UCSD-AML1 (cell line): Measurements from ENCODE around the gene CRYBG2.

ENCODE experiments used
- DNase-seq: peaks from one replicate; lab custom pipeline; 2025; ENCODE audit not compliant: unreplicated experiment; lab: John Stamatoyannopoulos, UW

Gene CRYBG2

DNA sequence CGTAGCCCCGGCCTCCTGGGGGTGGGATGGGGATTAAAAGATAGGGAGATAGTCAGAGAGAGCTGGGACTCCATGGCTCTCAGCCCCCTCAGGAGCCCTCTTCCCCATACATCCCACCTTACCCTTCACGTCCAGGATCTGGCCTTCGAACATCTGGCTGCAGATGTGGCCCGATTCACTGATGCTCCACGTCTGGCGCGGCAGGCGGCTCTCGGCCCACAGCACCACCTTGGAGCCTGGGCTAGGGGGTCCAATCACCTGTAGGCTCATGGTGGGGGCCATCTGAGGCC lies 31.9 kb downstream of the CRYBG2 start:
- no peak for DNase-seq

DNA sequence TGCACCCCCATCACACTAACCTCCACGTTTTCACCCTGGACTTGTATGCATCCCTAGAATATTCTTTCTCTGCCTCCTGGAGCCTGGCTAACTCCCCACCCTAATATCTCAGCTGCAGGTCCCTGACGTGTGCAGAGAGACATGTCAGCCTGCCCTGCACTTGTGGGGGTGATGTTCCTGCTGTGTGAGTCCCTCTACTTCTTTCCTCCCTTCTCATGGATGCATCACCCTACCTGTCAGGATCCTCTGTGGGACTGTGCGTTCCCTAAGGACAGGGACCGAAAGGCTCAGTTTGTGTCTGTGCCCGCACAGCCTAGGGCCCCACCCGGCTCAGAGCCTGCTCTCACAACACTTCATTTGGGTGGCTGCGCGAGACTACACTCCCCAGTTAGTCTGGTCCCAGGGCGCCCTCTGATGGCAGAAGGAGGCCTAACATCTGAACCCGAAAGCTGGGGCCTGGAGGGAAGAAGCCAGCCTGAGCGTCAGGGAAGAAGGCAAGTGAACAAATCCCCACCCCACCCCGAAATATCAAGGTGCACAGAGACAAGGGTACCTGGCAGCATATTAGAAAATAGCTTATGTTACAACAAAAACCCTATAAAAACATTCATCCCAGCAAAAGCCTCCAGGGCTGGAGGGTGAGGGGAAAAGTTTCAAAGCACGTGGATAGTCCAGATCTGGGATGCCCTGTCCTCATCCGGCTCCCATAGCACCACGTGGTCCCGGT lies 32.5 kb downstream of the CRYBG2 start:
- DNase-seq, result peak; percentile 88

DNA sequence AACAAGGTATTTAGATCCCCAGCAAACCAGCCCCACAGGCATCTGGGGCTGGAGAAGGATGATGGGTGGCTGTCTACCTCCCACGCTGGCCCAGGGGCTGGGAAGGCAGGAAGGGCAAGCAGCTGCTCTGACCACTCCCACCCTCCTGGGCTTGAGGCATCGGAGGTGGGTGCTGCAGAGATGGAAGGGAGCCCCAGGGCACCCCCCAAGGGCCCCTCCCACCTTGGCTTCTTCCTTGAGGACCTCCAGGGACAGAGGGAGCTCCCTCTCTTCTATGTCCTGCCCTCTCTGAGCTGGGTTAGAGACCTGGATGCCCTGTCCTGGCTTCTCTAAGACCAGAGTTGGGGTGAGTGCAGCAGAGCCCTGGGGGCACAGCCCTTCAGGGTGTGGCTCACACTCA lies 33.0 kb downstream of the CRYBG2 start:
- DNase-seq, result no peak

DNA sequence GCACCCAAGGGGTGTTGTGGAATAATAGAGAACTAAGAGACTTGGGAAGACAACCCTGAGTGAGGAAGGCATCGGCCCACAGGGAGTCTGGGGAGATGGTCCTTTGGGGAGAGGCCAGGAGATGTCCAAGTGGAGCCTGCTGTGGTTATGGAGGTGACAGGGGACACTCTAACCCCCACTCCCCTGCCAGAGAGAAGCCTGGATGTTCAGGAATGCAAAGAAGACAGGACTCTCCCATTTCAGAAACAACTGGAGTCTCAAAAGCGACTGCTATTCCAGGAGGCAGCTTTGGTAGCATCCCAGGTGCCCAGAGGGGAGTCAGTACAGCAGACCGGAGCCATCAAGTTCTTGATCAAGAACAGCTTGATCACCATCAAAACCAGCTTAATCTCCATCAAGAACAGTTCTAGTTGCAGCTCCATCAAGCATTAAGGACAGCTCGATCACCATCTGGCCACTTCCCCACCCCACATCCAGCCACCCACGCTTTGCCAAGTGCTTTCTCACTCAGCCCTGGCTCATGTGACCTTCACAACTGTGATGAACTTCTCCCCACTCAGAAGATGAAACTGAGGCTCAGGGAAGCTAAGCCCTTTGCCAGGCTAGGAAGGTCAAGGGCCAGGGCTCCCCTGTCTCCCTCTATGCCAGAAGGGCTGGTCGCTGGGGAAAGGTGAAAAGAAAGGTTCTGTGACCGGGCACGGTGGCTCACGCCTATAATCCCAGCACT lies 35.4 kb downstream of the CRYBG2 start:
- DNase-seq, result peak; percentile 51

DNA sequence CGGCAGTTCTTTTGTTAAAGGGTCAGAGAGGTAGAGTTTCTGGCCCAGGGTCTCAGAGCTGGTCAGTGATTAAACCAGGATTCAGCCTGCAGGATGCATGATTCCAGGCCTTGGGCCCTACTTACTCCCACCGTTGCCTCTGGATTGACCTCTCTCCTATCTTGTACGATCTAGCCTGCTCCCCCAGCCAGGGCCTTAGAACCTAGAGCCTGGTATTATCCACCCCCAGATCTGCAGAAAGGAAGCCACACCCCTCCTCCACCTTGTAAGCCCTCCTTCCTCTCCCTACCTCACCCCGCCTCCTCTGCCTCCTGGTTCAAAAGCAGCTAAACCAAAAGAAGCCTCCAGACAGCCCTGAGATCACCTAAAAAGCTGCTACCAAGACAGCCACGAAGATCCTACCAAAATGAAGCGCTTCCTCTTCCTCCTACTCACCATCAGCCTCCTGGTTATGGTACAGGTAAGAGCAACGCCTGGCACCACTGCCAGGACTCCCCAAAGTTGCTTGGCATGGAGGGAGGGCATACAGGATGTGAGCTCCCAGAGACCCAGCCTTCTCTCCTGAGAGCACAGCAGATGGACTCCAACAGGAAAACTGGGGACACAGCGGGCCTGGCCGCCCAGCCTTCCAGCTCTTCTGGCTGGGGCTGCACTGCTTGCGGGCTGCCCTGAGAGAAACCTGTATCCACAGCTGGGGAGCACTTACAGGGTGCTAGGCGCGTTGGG lies 36.2 kb downstream of the CRYBG2 start, which contains the start of gene CD52:
TSS of gene CD52 (plus strand) at position 347 of the 726 bp plus-strand sequence. CDS start at position 407, 60 bp downstream.
- DNase-seq, result peak; percentile 64

DNA sequence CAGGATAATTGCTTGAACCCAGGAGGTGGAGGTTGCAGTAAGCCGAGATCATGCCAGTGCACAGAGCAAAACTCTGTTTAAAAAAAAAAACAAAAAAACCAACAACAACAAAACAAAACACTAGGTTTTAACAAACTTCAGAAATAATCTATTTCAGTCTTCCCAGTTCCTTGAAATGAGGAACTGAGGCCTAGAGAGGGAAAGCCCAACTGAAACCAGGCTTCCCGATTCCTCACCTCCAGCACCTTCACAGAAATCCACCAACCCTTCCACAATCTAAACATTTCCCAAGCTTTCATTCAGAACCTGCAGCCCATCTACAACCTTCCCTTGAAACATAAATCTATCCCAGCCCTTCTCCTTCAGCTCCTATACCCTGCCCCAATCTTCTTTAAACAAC lies 36.8 kb downstream of the CRYBG2 start:
- no peak for DNase-seq

DNA sequence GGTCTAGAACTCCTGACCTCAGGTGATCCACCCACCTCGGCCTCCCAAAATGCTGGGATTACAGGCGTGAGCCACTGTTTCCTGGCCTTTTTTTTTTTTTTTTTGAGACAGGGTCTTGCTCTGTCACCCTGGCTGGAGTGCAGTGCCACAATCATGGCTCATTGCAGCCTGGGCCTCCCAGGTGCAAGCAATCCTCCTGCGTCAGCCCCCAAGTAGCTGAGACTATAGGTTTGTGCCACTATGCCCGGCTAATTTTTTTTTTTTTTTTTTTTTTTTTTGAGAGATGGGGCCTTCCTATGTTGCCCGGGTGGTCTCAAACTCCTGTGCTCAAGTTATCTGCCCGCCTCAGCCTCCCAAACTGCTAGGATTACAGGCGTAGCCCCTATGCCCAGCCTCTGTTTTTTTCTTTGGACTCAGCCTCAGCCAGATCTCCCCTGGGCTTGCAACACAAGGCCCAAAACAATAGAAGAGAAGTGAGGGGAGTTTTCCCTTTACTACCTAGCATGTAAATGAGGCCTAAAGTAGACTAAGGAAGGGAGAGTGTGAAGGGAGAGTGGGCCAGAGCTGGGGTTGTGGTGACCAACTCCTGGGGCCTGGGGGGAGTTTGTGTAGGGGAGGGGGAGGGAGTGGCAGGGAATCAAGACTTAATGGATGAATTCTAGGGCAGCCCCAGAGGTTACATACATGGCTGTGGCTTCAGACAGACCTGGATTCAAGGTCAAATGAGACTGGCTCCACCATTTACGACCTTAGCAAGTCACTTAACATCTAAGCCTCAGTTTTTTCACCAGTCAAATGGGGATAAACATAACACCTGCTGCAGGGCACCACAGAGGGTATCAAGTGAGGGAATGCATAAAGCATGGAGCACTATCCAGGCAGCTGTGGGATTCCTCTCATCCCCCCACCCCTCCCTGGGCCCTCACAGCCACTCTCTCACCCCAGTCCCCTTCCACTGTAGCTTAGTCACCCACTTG lies 37.8 kb downstream of the CRYBG2 start:
- no peak for DNase-seq

DNA sequence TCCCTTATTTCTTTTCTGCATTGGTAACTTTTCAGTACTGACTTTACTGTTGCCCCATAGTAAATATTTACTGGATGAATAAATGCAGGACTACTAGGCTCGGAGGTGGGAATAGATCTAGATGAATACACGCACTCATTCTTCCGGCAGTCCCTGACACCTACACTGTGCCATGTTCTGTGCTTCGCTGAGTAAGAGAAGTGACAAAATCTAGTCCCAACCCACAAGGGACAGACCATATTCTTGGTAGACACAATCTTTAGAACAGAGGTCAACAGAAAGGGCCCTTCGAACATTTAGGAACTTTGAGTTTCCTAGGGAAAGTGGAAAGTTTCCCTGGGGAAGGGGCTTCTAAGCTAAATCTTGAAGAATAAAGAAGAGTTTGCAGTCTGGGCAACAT lies 39.4 kb downstream of the CRYBG2 start:
- no peak for DNase-seq

DNA sequence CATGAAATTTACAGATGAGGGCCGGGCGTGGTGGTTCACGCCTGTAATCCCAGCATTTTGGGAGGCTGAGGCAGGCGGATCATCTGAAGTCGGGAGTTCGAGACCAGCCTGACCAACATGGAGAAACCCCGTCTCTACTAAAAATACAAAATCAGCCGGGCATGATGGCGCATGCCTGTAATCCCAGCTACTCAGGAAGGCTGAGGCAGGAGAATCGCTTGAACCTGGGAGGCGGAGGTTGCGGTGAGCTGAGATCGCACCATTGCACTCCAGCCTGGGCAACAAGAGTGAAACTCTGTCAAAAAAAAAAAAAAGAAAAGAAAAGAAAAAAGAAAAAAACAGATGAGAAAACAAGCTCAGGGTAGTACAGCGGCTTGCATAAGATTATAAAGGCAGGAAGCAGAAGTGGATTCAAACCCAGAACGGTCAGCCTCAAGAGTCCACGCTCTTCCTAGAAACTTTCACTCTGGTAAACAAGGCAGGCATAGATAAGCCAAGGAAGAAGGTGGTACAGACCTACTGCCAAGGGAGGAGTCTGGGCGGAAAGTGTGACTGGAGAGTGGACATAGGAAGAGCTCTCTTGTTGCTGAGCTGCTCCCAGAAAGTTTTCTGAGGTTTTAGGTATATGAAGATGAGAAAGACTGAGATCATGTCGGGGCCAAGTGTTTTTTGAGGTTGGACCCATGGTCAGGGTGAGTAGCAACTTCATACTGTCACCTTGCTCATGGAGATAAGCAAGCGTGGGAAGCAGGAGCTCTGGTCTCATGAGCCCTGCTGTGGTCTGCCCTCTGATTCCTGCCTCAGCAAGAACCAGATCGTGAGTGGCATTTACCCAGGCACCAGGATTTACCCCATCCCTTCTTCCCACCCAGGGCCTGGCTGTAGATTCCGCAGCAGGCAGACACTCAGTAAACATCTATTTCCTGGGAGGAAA lies 45.7 kb downstream of the CRYBG2 start:
- DNase-seq, result peak; percentile 55

DNA sequence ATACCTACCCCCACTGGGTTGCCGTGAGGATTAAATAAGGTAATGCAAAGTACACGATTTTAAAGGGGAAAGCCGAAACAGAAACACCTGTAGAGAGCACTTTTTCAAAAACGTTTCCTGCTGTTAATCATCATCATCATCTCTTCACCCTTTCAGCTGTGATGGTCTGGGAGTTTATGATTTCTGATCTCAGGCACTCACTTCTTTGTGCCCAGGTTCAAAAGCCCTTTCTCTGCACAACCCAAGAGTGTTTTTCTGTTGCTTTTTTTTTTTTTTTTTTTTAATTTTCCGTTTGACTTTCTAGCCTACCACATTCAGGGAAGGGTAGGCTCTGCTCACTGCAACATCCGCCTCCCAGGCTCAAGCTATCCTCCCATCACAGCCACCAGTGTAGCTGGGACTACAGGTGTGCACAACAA lies 46.6 kb downstream of the CRYBG2 start:
- DNase-seq, result no peak

DNA sequence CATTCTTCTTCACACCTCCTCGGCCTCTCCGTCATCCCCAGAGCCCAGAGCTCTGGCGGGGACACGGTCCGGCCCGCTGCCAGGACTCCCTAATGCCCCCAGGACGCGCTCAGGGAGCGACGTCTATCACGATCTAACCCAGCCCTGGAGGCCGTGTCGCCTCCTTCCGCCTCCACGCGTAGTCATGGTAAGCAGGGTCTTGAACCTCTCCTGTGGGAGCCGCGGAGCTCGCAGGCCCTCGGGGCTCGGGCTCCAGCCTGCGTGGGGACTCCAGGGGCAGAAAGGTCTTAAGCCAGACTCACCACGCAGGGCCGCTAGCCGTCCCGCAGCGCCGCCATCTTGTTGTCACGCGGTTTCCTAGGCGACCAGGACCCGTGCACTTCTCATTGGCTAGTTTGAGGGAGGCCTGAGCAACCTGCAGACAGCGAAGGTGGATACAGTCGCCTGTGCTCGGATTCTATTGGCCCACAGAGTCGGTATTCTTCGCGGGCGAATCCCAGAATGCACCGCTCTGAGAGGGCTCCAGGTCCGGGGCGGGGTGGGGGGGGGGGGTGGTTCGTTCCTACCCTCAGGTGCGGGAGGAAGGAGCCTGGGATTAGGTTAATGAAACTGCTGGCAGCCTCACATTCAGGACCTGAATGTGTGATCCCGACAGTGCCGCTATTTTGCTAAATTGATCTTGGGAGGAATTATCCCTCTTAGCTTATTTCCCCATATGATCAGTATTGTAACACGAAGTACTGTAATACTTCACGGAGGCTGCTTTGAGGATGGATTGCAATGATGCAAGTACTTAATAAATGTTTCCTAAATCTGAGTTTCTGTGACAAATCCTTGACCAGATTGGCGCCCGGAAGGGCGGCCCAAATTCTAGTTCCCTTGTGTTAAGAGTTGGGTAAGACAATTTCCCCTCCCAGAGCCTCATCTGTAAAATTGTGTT lies 47.4 kb downstream of the CRYBG2 start, which contains the start of gene UBXN11:
TSS of gene UBXN11 (minus strand) at position 347 of the 940 bp plus-strand sequence. CDS start 3,753 bp downstream, outside the sequence.
- DNase-seq, result peak; percentile 88

DNA sequence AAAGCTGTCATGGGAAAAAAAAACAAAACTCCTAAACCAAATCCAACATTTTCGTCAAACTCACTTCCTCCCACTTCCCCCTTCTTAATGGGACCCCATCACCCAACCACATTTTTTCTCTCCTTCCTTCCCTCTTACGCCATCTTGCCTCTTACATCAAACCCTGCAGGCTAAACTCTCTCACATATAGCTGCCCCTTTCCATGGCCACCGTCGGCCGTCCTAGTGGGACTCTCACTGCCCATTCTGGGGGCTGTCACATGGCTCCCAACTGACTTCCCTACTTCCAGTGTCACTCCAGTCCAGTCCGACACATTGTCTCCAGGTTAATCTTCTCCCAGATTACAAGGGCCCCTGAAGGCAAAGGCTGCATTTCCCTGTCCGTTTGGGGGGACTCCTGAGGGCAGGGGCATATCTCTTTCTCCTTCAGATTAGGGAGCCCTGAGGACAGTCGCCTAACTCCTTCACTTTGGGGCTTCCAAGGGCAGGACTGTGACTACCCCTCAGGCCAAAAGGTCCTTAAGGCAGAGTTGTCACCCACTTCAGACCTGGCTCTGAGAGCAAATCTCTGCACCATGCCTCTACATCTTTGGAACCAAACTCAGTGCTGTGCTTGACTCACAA lies 48.2 kb downstream of the CRYBG2 start:
- DNase-seq, result peak; percentile 46

DNA sequence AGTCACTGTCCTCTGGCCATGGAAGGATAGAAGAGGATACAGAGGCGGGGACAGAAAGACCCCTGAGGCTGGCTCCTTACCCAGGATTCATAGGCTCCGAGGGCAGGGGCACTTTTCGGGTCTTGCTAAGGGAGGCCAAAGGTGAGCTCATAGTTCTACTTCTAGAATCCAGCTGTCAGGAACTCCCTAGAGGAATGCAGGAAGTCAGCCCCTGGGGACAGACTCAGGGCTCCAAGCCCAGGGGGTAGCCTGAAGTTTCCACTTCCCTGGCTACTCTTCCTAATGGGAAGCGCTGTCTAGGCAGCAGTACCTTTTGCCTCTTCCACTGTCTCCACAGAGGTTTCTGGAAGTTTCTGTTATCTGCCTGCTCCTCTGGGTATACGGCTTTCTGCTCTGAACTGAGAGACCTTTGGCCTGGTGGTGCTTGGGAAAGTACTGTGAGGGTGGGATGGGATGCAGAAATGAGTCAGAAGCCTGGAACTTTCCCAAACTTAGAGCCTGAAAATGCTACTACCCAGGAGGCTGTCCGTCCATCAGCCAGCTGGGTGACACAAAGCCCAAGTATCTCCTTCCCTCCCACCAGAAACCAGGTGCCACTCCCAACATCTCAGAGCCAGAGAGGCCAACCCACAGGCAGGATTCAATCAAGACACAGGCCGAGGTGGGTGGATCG lies 51.1 kb downstream of the CRYBG2 start:
- DNase-seq, result no peak

DNA sequence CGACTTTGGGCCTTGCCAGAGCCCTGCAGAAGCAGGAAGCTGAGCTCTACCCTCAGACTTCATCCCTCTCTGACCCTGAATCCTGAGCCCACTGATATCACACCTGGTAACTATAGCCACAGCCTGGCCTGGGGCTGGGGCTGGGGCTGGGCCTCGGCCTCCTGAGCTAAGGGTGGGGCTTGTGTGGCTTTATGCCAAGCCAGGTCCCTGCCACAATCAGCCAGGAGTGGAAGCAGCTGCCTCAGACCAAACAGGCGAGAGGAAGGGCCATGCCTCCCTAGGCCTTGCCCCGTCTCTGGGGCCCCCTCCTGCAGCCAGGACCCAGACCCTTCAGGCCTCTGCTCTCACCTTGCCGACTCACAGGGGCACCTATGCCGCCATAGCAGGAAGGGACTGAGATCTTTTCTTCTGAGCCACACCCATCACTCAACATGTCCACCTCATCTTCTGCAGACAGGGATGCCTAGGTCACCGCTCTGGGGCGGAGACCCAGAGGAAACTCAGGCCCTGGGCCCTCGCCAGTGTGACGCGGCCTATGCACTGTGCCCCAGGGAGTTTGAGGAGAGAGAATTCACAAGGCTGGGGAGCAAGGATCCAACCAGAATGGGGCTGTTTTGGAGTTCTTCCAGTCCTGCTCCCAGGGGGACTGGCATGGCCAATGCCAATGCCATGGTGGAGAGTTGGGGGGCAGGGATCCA lies 53.2 kb downstream of the CRYBG2 start:
- DNase-seq, result no peak

DNA sequence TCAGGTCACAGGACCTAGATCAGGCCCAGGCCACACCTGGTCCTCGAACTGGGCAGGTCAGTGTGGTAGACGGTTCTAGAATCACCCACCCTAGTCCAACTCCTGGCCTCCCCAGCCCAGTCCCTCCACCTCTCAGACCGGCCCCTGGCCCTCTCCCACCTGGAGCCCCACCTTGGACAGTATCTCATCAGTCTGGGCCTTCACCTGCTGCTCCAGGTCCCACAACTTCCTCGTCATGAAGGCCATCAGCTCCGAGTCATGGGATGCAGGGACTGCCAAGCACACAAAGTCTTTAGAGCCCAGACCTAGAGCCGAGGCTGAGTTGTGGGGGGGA lies 56.2 kb downstream of the CRYBG2 start:
- DNase-seq, result no peak

DNA sequence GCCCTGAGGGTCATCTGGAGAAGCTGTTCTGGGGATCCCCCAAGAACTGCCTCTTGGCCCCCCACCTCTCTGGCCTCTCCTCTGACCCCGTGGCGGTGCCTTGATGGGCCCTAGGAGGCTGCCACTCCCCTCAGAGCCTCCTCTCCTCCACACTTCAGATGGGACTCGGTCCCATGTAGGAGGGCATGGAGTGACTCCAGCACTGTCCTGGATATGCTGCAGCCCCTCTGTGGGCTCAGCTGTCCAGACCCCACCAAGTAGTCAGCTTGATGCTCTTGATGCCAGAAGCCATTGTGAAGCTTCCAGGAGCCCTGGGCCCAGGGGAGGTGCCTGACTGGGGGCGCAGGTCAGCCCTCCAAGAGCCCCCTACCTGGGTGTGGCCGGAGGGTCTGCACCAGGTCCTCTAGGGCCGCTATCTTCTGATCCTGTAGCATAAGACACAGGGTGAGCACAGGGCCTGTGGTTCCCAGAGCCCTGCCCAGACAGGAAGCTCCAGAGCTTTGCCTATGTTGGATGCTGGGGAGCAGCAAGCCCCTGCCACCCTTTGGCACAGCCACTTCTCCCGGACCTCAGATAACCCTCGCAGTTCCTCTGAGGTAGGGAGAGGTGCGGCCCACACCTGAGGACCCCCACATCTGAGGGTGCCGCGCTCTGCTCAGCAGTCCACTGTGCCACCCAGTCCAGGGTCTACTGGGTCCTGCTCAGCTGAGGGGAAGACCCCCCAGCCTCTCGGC lies 56.7 kb downstream of the CRYBG2 start:
- no peak for DNase-seq
